ENCODE results near the gene MACROD2. TPM values are rescaled to one million over a fixed set of nuclear protein-coding genes. Genes with fewer than 3 reads are reported as not detected.

The MACROD2 gene
- total and polyA plus RNA-seq, 4 donors, result 0.66 to 10.5 (median 3.3) TPM

DNA sequence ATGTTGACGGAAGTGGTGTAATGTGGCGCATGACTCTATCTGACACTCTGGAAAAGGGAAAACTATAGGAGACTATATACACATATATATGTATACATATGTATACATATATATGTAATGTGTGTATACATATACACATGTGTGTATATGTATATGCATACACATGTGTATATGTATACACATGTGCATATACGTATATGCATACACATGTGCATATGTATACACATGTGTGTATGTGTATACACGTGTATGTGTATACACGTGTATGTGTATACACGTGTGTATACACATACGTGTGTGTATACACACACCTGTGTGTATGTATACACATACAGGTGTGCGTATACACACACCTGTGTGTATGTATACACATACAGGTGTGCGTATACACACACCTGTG is 1025.5 kb downstream of the MACROD2 start:
- Histone ChIP-seq H3K4me1 (ENCODE audit: control insufficient read depth in 4 of 4, insufficient read depth in 4 of 4, low read length in 3 of 4) (no peaks in the 10 kb centered on the region), H3K27me3 (ENCODE audit: control insufficient read depth in 4 of 4, insufficient read depth in 4 of 4, low read length in 3 of 4) (no peaks in the 10 kb centered on the region), H3K9ac (ENCODE audit: low read depth in 1 of 2, low read length in 2 of 2) (no peak overlapping the region), H3K36me3 (ENCODE audit: control insufficient read depth in 4 of 4, insufficient read depth in 3 of 4, low read depth in 1 of 4, low read length in 3 of 4) (no peaks in the 10 kb centered on the region), H3K9me3 (ENCODE audit: control insufficient read depth in 4 of 4, low read length in 3 of 4) (no peaks in the 10 kb centered on the region), H3K4me3 (ENCODE audit: low read depth in 1 of 3, low read length in 3 of 3) (no peak overlapping the region), H3K27ac (ENCODE audit: low read depth in 1 of 2, low read length in 2 of 2) (no peak overlapping the region)
- WGBS, result 61% methylated on average over 9 of the region's 9 CpGs
- no peak for DNase-seq (ENCODE audit: low spot score)
- TF ChIP-seq, protein P1, sequence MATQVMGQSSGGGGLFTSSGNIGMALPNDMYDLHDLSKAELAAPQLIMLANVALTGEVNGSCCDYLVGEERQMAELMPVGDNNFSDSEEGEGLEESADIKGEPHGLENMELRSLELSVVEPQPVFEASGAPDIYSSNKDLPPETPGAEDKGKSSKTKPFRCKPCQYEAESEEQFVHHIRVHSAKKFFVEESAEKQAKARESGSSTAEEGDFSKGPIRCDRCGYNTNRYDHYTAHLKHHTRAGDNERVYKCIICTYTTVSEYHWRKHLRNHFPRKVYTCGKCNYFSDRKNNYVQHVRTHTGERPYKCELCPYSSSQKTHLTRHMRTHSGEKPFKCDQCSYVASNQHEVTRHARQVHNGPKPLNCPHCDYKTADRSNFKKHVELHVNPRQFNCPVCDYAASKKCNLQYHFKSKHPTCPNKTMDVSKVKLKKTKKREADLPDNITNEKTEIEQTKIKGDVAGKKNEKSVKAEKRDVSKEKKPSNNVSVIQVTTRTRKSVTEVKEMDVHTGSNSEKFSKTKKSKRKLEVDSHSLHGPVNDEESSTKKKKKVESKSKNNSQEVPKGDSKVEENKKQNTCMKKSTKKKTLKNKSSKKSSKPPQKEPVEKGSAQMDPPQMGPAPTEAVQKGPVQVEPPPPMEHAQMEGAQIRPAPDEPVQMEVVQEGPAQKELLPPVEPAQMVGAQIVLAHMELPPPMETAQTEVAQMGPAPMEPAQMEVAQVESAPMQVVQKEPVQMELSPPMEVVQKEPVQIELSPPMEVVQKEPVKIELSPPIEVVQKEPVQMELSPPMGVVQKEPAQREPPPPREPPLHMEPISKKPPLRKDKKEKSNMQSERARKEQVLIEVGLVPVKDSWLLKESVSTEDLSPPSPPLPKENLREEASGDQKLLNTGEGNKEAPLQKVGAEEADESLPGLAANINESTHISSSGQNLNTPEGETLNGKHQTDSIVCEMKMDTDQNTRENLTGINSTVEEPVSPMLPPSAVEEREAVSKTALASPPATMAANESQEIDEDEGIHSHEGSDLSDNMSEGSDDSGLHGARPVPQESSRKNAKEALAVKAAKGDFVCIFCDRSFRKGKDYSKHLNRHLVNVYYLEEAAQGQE (IDR thresholded peaks at IDR 0.05), result no peak
- TF ChIP-seq SP1 (IDR thresholded peaks at IDR 0.05) (no peak), RAD21 (IDR thresholded peaks at IDR 0.05) (no peak), YY1 (IDR thresholded peaks at IDR 0.05) (no peak), FOXA1 (IDR thresholded peaks at IDR 0.05) (no peak), GABPA (IDR thresholded peaks at IDR 0.05 in 1 of 2, conservative IDR thresholded peaks at IDR 0.05 in 1 of 2) (no peak), RXRA (IDR thresholded peaks at IDR 0.05) (no peak), HNF4A (conservative IDR thresholded peaks at IDR 0.05) (no peak), TAF1 (conservative IDR thresholded peaks at IDR 0.05) (no peak), JUND (IDR thresholded peaks at IDR 0.05) (no peak), FOXA2 (IDR thresholded peaks at IDR 0.05) (no peak), EGR1 (IDR thresholded peaks at IDR 0.05; ENCODE audit: low read depth in 2 of 2) (no peak), NR2F2 (IDR thresholded peaks at IDR 0.05) (no peak), HNF4G (IDR thresholded peaks at IDR 0.05) (no peak)
- TF ChIP-seq, protein P2, sequence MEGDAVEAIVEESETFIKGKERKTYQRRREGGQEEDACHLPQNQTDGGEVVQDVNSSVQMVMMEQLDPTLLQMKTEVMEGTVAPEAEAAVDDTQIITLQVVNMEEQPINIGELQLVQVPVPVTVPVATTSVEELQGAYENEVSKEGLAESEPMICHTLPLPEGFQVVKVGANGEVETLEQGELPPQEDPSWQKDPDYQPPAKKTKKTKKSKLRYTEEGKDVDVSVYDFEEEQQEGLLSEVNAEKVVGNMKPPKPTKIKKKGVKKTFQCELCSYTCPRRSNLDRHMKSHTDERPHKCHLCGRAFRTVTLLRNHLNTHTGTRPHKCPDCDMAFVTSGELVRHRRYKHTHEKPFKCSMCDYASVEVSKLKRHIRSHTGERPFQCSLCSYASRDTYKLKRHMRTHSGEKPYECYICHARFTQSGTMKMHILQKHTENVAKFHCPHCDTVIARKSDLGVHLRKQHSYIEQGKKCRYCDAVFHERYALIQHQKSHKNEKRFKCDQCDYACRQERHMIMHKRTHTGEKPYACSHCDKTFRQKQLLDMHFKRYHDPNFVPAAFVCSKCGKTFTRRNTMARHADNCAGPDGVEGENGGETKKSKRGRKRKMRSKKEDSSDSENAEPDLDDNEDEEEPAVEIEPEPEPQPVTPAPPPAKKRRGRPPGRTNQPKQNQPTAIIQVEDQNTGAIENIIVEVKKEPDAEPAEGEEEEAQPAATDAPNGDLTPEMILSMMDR (IDR thresholded peaks at IDR 0.05; ENCODE audit: low read depth, low read length, missing input control), result no peak
- TF ChIP-seq, protein P3, sequence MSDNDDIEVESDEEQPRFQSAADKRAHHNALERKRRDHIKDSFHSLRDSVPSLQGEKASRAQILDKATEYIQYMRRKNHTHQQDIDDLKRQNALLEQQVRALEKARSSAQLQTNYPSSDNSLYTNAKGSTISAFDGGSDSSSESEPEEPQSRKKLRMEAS (IDR thresholded peaks at IDR 0.05), result no peak
- TF ChIP-seq, protein P4, sequence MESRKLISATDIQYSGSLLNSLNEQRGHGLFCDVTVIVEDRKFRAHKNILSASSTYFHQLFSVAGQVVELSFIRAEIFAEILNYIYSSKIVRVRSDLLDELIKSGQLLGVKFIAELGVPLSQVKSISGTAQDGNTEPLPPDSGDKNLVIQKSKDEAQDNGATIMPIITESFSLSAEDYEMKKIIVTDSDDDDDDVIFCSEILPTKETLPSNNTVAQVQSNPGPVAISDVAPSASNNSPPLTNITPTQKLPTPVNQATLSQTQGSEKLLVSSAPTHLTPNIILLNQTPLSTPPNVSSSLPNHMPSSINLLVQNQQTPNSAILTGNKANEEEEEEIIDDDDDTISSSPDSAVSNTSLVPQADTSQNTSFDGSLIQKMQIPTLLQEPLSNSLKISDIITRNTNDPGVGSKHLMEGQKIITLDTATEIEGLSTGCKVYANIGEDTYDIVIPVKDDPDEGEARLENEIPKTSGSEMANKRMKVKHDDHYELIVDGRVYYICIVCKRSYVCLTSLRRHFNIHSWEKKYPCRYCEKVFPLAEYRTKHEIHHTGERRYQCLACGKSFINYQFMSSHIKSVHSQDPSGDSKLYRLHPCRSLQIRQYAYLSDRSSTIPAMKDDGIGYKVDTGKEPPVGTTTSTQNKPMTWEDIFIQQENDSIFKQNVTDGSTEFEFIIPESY (IDR thresholded peaks at IDR 0.05), result no peak
- TF ChIP-seq, protein P5, sequence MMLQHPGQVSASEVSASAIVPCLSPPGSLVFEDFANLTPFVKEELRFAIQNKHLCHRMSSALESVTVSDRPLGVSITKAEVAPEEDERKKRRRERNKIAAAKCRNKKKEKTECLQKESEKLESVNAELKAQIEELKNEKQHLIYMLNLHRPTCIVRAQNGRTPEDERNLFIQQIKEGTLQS (IDR thresholded peaks at IDR 0.05), result no peak

All from liver (tissue), 9 donors.